DMS 273 (cell line): Measurements from ENCODE around the gene BHLHE23.

ENCODE experiments used
- DNase-seq: peaks from one replicate; lab custom pipeline; 2025; ENCODE audit not compliant: unreplicated experiment; lab: John Stamatoyannopoulos, UW

Gene BHLHE23

DNA sequence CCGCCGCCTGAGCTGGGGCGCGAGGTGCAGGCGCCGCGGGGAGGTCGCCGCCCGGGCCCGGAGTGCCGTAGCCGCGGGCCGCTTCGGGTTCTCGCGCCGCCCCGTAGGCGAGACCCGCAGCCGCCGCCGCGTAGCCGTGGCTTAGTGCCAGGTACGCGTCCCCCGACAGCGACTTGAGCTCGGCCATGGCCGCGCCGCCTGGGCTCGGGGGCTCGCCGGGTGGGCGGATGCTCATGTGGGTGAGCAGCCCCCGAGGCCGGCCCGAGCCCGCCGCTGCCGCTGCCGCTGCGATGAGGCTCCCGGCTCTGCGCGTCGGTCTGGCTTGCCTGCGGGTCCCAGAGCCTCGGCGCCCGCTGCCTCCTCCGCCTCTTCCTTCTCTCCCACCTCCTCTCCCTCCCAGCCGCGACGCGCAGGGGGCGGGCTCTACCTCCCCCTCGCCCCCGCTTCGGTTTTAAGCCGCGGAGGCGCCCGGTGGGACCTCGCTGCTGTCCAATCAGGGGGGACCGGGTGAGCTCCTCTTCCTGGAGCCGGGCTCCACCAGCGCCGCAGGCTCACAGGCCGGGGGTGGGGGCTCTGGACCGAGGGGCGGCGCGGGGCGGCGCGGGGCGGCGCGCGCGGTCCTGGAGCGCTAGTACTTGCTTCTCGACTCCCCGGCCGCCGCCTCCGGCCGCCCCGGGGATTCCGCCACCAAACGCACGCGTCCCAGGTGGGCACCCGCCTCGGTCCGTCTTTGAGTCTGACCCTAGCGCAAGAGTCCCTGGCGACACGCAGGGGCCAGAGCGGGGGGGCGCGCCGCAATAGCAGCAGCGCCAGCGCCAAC lies at the start of gene BHLHE23:
BHLHE23 (minus strand) TSS at position 425 of the 820 bp plus-strand sequence; CDS start at position 235, 190 bp downstream.
- DNase-seq = peak; percentile 75

DNA sequence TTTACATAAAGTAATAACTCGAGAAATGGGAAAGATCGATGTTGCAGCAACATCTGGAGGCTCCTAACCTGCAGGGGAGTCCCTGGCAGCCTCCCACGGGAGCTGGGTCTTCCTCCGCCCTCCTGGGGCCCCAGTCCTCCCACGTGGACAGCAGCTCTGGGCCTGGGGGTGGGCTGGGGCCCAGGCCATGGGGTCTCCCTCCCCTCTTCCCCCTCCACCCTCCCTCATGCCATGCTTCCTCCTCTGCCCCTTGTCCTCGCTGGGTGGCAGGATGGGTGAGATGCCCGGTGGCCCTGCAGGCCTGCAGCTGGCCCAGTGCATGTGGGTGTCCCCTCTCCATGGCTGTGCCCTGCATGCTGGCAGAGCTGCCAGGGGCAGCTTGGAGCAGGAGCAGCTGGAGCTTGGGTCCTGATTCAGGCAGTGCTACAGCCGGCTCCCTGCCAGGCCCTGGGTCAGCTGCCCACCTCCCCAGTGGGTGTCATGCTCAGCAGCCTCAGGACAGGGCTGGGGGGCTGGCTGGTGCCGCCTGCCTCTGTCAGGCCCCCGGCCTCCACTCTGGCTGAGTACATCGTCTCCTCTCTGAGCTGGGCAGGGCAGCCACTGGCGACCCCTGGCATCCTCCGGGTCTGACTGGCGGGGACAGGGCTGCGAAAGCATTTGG lies 48.9 kb upstream of the BHLHE23 start:
- DNase-seq = no peak

DNA sequence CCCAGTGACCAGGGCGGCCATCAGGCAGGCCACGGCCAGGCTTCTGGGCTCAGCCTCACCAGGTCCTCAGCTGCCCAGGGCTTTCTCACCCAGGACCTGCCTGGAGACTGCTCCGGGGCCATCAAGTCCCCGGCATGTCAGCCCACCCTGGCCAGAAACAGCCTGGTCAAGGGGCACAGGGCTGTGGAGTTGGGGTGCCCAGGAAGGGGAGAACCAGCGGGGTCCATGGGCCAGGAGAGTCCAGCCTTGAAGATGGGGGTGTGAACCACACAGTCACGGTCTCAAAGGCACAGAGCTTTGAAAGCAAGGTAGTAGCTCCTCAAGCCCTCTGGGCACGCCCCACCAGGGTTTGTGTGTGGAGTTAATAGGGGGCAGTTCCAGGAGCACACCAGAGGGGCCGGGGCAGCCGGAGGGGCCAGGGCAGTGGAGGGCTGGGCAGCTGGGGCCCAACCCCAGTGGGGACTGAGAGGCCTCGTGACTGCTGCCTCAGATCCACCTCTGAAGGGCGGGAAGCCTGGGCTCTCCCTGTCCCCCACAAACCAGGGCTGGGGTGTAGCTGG lies 48.0 kb upstream of the BHLHE23 start:
- DNase-seq = no peak

DNA sequence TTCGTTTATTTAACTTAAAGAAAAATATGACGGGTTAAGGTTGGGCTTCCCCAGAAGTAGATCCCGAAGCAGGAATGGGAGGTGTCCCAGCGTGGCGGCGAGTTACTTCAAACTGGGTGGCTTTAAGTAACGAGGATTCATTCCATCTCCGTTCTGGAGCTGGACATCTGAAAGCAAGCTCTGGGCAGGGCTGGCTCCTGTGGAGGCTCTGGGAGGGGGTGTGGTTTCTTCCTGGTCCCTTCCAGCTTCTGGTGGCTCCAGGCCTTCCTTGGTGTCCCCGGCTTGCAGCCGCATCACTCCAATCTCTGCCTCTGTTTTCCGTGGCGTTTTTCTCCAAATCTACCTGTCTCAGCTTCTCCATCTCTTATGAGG lies 47.3 kb upstream of the BHLHE23 start:
- DNase-seq = no peak

DNA sequence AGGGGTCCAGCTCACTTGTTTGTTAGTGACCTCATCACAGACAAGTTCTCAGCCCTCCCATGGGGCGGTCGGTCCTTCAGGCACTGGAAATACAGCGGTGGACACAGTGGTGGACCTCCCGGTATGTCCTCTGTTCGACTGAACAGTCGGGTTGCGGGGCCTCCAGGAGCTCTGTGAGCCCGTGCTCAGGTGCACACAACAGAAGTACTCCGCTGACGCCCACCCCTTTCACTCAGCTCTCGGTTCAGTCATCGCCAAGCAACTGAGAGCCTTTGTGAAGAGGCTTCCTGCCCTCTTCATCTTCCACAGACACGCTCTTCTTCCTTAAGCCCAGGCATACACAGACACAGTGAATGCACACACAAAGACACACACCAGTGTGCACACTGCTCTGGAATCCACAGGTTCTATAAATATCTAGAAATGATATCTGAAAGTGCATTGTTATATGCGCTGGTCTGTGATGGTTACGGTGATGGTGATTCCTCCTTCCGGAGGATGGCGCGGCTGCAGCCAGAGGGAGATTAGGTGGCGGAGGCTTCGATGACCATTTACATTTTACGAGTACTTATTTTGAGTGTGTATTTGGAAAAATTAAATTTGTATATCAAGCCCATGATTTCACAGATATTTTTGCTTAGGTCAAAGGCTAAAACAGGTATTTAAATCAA lies 46.8 kb upstream of the BHLHE23 start:
- DNase-seq = no peak

DNA sequence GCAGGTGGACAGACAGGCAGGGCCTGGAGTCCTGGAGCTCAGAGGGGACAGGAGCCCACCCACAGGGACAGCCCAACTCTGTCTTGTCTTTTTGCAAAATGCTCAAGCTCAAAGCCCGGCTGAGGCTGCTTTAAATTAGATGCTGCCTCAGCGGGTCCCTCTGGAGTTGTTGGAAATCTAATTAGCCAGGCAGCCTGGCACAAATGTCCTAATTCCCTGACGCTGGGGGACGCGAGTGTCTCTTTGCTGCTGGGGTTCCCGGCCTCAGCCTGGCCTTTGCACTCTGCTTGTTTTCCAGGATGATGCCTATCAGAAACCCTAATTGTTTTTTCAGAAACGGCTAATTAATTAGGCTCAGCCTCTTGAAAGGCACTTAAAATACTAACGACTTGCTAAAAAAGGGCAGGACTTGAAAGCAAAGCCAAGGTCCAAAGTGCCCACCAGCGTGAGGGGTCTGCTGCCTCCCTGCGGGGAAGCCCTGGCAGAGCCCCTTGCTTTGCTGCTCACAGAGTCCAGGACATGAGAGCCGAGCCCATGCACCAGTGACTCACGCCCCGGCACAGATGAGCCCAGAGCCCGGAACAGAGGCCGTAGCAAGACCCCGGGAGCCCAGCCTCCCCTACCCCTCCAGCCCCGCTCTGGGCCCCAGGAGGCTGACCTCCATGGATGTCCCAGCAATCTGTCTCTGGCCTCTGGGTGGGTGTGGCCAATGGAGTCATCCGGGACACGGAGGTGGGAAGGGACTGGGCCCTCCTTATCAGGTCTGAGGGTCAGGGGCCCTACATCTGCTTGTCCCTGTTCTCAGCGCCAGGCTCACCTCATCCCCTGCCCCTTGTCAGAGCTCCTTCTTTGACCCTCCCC lies 46.0 kb upstream of the BHLHE23 start:
- no peak for DNase-seq

DNA sequence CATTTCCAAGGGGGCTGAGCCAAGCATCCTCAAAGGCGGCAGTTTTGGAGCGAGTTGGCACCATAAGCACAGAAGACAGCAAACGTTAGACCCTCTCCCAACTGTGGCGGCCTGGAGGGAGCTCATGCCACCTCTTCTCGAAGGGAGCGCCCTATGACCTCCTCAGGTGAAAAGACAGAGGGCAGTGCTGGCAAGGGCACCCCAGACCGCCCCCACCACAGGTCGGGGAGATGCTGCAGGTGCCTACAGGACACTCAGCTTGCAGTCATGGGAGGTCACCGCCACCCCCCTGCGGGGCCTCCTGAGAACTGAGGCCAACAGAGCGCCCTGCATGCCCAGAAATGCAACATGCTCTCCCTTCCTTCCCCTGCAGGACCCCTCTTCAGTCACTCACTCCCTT lies 45.1 kb upstream of the BHLHE23 start:
- no peak for DNase-seq

DNA sequence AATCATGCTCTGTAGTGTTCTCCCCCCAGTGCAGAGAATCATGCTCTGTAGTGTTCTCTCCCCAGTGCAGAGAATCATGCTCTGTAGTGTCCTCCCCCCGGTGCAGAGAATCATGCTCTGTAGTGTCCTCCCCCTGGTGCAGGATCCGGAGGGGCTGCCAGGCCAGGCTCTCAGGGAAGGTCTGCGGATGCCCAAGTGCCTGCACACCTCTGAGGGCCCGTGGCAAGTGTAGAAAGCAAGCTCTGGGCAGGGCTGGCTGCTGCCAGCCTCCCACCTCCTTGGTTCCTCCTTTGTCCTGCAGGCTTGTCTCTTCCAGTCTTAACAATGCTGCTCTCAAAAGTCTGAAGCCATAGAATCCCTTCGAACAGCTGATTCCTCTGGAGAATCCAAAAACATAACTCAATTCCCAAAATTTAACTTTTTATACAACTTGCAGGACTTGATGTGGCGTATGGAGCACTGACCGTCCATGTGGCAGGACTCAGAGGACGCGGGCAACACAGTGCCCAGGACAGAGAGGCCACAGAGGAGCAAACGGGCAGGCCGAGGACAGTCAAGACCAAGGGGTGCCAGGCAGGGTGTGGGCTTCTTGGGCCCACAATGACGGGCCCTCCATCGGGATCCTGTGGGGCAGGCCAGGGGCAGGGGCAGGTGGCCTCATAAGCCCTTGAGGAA lies 44.6 kb upstream of the BHLHE23 start:
- no peak for DNase-seq

DNA sequence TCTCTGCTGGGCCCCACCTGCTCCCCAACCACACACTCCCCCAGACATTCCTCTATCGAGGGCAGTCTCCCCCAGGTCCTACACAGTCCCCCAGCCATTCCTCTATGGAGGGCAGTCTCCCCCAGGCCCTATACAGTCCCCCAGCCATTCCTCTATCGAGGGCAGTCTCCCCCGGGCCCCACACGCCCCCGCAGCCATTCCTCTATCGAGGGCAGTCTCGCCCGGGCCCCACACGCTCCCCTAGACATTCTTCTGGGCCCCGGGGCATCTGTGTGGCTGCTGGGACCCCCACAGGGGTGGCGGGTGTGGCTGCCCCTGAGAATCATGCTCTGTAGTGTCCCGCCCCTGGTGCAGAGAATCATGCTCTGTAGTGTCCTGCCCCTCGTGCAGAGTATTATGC lies 43.6 kb upstream of the BHLHE23 start:
- no peak for DNase-seq

DNA sequence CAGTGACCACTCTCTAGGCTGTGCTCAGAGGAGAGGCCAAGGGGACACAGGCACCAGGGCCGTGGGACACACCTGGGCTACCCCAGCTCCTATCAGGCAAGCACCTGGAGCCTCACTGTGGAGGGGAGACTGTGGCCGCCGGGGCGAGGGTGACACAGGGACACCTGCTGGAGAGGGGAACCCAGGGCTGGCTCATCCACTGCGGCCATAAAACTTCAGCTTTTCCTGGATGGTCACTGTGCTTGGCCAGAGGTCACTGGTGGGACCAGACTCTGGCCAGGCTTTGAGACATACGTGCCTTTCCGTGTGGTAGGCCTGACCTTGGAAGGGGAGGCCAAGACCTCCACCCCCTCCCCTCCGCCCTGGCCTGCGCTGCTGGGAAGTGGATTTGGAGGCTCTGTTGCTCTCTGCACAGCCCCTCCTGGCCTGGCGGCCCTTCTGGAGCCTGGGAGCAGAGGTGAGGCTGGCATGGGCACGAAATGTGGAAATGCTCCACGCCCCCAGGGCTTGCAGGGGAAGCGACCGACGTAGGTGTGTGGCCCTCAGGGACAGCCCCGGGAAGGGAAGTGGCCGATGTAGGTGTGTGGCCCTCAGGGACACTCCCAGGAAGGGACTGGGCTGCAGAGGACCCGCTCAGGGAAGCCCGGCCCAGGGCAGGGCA lies 42.9 kb upstream of the BHLHE23 start:
- DNase-seq = no peak

DNA sequence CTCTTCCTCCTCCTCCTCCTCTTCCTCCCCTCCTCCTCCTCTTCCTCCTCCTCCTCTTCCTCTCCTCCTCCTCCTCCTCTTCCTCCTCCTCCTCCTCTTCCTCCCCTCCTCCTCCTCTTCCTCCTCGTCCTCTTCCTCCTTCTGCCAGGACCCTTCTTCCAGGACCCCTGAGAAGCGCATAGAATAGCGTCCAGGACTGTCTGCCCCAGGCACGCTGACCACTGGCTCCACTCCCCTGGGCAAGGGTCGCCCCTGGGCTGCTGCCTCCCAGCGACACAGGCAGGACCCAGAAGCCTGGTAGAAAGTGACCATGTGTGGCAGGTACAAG lies 42.4 kb upstream of the BHLHE23 start:
- DNase-seq = no peak

DNA sequence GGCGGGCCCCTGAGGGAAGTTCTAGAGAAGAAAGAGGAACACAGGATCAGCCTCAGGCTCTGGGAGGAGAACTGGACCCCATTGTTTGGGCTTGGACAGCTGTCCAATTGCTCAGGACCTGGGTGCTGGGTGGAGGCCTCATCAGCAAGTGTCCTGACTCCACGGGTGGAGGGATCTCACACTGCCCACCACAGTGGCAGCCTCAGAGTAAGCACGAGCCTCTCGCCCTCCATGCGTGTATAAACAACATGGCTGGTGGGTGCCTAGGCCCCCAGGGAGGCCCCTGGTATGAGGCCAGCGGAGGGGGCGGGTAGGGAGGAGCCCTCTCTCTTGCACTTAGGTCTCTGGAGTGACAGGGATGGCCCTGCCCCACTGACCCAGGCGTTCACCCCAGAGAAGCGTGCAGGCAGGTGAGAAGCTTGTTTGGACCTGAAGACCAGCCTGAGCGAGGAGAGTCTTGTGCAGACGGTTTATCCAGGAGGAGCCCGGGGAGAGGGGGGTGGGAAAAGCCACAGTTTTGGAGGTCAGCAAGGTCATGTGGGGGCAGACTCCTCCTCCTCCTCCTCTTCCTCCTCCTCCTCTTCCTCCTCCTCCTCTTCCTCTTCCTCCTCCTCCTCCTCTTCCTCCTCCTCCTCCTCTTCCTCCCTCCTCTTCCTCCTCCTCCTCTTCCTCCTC lies 41.9 kb upstream of the BHLHE23 start:
- DNase-seq = peak; percentile 29

DNA sequence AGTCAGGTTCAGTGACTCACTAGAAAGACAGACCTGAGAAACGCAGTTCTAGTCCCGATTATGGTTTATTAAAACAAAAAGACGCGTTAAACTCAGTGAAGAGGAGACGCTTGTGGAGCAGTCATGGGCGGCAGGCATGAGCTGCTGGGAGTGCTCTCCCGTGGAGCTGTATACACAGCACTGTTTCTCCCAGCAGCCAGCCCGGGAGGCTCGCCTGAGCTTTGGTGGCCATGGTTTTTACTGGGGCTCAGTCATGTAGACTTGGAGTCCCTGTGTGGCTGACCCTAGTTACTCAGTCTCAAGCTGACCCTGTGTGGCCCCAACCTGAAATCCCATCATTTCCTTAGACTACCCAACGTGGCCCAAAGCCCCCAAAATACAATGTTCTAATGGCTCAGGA lies 41.2 kb upstream of the BHLHE23 start:
- no peak for DNase-seq

DNA sequence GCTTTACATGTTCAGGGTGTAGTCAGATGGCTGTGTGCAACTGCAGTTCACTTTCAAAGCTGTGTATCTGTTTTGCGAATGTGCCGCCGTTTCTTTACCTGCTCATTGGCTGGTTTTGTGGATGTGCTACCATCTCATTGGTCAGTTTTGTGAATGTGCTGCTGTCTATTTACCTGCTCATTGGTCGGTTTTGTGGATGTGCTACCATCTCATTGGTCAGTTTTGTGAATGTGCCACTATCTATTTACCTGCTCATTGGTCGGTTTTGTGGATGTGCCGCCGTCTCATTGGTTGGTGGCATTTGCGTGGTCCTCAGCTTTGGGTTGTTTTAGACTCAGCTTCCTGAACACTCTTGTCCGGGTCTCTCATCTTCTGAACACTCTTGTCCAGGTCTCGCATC lies 40.5 kb upstream of the BHLHE23 start:
- no peak for DNase-seq

DNA sequence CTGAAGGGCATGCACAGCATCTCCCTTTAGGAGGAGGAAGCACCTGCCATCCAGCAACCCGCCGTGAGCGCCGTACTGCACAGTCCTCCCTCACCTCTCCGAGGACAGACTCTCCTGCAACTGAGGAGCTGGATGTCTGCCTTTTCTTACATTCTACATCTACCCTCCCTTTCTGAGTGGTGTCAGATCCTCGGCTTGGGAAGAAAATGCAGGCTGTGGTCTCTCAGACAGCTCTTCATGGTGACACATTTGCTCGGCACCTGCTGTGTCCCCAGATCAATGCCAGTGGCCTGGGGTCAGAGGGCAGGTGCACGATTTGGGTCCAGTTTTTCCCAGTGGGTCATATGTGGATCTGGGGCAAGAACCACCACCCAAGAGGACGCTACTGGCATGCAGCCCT lies 40.1 kb upstream of the BHLHE23 start:
- no peak for DNase-seq

DNA sequence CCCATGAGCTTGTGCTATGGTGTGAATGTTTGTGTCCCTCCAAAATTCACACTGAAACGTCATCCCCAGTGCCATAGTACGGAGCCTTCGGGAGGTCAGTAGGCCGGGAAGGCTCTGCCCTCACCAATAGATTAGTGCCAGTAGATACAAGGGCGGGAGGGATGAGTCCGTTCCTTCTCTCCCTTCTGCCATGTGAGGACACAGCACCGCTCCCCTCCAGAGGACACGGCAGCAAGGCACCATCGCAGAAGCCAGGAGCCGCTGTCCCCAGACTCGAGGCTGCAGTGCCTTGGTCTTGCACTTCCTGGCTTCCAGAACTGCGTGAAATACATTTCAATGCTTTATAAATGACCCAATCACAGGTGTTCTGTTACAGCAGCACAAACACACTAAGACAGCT lies 39.2 kb upstream of the BHLHE23 start:
- no peak for DNase-seq

DNA sequence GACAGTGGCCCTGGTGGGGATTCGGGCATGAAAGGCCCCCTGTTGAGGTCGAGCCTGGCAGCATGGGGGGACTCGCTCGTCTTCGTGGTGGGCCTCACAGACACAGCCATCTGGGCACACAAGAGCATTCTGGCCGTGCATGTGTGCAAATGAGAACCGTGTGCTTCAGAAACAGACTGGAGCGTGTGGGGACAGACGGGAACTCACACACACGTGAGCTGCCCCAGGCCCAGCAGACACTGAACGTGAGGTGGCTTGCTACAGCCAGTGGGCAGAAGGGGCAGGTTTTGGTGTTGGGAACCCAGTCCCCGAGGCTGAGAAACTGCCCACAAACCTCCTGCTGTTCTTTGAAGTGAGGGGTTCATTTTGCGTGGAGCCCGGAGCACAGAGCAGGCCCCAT lies 38.6 kb upstream of the BHLHE23 start:
- no peak for DNase-seq

DNA sequence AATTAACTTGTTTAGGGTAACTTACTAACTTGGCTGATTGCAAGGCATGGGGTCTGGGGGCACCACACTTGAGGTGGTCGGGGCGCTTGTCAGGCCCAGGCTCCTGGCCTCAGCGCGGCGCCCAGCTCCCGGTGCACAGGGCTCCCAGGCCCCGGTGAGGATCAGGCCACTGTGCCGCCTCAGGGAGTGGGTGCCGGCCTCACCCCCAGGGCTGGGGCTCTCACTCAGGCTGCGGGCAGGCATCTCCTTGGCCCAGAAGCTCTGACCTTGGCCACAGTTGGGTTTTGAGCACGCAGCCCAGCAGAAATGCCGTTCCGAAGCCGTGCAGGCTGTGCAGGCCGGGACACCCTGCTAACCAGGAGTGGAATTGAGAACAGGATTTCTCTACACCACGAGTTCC lies 37.8 kb upstream of the BHLHE23 start:
- no peak for DNase-seq

DNA sequence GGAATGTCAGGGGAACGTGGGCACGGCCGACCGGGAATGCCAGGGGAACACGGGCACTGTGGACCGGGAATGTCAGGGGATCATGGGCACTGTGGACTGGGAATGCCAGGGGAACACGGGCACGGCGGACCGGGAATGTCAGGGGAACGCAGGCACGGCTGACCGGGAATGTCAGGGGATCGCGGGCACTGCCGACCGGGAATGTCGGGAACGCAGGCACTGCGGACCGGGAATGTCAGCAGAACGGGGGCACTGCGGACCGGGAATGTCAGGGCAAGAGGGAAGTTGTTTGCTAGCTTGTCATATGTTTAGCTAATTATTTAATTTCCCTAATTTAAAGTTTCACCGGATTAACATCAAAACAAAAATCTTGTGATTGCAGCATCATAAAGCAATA lies 37.4 kb upstream of the BHLHE23 start:
- no peak for DNase-seq
